H1 (cell line): ENCODE measurements around the gene TP73. TPM values are rescaled to one million over a fixed set of nuclear protein-coding genes. Genes with fewer than 3 reads are reported as not detected.
A peak's percentile ranks its signal among the peaks of the same experiment; 100 is the strongest.

ENCODE experiments used
- GABPA ChIP-seq: IDR thresholded peaks from 2 replicates; pipeline ENCODE4 v1.6.1; 2011; ENCODE audit warnings: mild to moderate bottlenecking, low read length, moderate library complexity, borderline replicate concordance; ENCODE audit not compliant: insufficient read depth
- NRF1 ChIP-seq: IDR thresholded peaks from 2 replicates; pipeline ENCODE4 v1.6.1; 2011; ENCODE audit warnings: mild to moderate bottlenecking, low read depth, low read length, improper control_type of control experiment
- POLR2AphosphoS5 ChIP-seq: IDR thresholded peaks from 2 replicates; pipeline ENCODE4 v1.6.1; 2011; ENCODE audit warnings: low read depth, low read length
- SIN3A ChIP-seq, 2 experiments: IDR thresholded peaks in 1 of 2; conservative IDR thresholded peaks in 1 of 2; 2 replicates each; pipeline ENCODE4 v1.6.1; 2011 to 2012; ENCODE audit warnings: low read length in 2 of 2, improper control_type of control experiment in 1 of 2, low read depth in 1 of 2, mild to moderate bottlenecking in 1 of 2
- SIX5 ChIP-seq: IDR thresholded peaks from 2 replicates; pipeline ENCODE4 v1.6.1; 2011; ENCODE audit warnings: mild to moderate bottlenecking, low read depth, low read length
- TCF12 ChIP-seq: IDR thresholded peaks from 2 replicates; pipeline ENCODE4 v1.6.1; 2011; ENCODE audit warnings: low read depth, mild to moderate bottlenecking, low read length
- polyA plus RNA-seq, 7 experiments: library from polyadenylated mRNA; depleted of rRNA in 3 of 7; stranded (reverse) in 5 of 7; unstranded in 2 of 7; fragments of >200 nt in 5 of 7; fragments of 200-250 nt in 2 of 7; gene quantifications; 1 replicate in 5 of 7; 2 replicates in 1 of 7; 4 replicates in 1 of 7; pipeline versions ENCODE4 v1.2.1 to v1.2.3, GENCODE V29; 2011 to 2013; ENCODE audit warnings: missing spikeins in 2 of 7, mixed read lengths in 2 of 7
- total RNA-seq: library from RNA; stranded (reverse); fragmentation: NEBNext Ultra II Directional; extraction: Animal tissue kit (Norgen Biotek cat#: 25700); gene quantifications from 2 replicates; pipeline ENCODE4 v1.2.1, GENCODE V29; 2021
- TF ChIP-seq, protein P1 (sequence below): IDR thresholded peaks from 2 replicates; pipeline ENCODE4 v1.6.1; 2012; ENCODE audit warnings: inconsistent platforms
- TF ChIP-seq, protein P2 (sequence below): IDR thresholded peaks from 2 replicates; pipeline ENCODE4 v1.6.1; 2011; ENCODE audit warnings: low read depth, mild to moderate bottlenecking, low read length; ENCODE audit not compliant: insufficient read depth
- TF ChIP-seq, protein P3 (sequence below): IDR thresholded peaks from 2 replicates; pipeline ENCODE4 v1.6.1; 2012; ENCODE audit warnings: low read length, inconsistent platforms

TP73 gene
- total and polyA plus RNA-seq, 2 of the 8 experiments (the other 6 are each of a cell fraction or from before 2014, with no cell fraction given), result 2.6 to 3.1 TPM

DNA sequence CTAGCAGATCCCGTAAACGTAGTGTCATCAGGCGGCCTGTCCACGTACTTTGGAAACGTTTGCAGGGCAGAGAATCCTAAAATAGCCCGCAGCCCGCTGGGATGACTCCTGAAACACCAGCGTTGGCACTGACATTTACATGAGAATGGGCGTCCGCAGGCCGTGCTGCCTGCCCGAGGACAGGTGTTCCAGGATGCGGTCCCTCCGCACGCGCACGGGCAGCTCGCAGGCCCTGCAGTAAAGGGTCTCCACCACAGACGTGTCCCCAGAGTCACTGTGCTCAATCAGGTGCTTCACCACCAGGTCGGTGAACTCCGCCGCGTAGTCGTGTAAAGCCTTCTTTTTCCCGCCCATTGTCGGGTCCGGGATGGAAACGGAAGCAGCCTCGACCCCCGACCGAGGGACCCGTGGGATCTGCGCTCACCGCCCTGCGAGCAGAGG is 94.1 kb downstream of the TP73 start (continued):
- TF ChIP-seq, protein P1, sequence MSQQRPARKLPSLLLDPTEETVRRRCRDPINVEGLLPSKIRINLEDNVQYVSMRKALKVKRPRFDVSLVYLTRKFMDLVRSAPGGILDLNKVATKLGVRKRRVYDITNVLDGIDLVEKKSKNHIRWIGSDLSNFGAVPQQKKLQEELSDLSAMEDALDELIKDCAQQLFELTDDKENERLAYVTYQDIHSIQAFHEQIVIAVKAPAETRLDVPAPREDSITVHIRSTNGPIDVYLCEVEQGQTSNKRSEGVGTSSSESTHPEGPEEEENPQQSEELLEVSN, result peak; percentile 91
- no peak; the same call in 1 of the 2 replicates for TF ChIP-seq GABPA
- peak; percentile 77; the same call in 1 of the 2 replicates for TF ChIP-seq TCF12
- TF ChIP-seq, protein P2, sequence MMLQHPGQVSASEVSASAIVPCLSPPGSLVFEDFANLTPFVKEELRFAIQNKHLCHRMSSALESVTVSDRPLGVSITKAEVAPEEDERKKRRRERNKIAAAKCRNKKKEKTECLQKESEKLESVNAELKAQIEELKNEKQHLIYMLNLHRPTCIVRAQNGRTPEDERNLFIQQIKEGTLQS, result no peak
- TF ChIP-seq SIX5, result no peak
- 0 out of 4 replicates have a peak, but pooled peaks have one; percentile 57 to 58 for TF ChIP-seq SIN3A (conservative IDR thresholded peaks at IDR 0.05 in 1 of 2, IDR thresholded peaks at IDR 0.05 in 1 of 2; ENCODE audit: low read depth in 1 of 2, low read length in 2 of 2)
- no peak for TF ChIP-seq NRF1
- TF ChIP-seq, protein P3, sequence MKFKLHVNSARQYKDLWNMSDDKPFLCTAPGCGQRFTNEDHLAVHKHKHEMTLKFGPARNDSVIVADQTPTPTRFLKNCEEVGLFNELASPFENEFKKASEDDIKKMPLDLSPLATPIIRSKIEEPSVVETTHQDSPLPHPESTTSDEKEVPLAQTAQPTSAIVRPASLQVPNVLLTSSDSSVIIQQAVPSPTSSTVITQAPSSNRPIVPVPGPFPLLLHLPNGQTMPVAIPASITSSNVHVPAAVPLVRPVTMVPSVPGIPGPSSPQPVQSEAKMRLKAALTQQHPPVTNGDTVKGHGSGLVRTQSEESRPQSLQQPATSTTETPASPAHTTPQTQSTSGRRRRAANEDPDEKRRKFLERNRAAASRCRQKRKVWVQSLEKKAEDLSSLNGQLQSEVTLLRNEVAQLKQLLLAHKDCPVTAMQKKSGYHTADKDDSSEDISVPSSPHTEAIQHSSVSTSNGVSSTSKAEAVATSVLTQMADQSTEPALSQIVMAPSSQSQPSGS, result no peak
- TF ChIP-seq POLR2AphosphoS5, result peak; percentile 54
